A549 (cell line): ENCODE measurements around the gene BANP.

Experiments used
- BCL3 ChIP-seq: fragments of >200 bp; sonication (Bioruptor Twin); formaldehyde crosslinking; IDR thresholded peaks from 3 replicates; pipeline ENCODE4 v1.6.1; 2016
- CEBPB ChIP-seq, 2 experiments: fragments of >200 bp in 1 of 2; sonication (Bioruptor Twin) in 1 of 2; formaldehyde crosslinking in 1 of 2; IDR thresholded peaks; 2 replicates each; pipeline ENCODE4 v1.6.1; 2012 to 2016
- CTCF ChIP-seq: fragments of >200 bp; sonication (Bioruptor Twin); formaldehyde crosslinking; IDR thresholded peaks from 3 replicates; pipeline ENCODE4 v1.5.1; 2016
- ELK1 ChIP-seq: fragments of 150-350 bp; IDR thresholded peaks from 2 replicates; pipeline ENCODE4 v1.6.1; 2014; ENCODE audit warnings: low read depth, mild to moderate bottlenecking, low read length
- HOXB13 ChIP-seq: fragments of 250-450 bp; sonication (Bioruptor Pico); IDR thresholded peaks from 2 replicates; pipeline ENCODE4 v1.5.0; 2020; ENCODE audit warnings: low read depth, mild to moderate bottlenecking, moderate library complexity
- MAX ChIP-seq: IDR thresholded peaks from 2 replicates; pipeline ENCODE4 v1.6.1; 2012
- NFE2L2 ChIP-seq: fragments of 150-350 bp; conservative IDR thresholded peaks from 2 replicates; pipeline ENCODE4 v1.6.1; 2014; ENCODE audit warnings: low read length
- POLR2A ChIP-seq: IDR thresholded peaks from 2 replicates; pipeline ENCODE4 v1.6.1; 2012; ENCODE audit warnings: mild to moderate bottlenecking, low read length
- RAD21 ChIP-seq, 2 experiments: fragments of >200 bp in 1 of 2; sonication (Bioruptor Twin) in 1 of 2; formaldehyde crosslinking in 1 of 2; IDR thresholded peaks in 1 of 2; conservative IDR thresholded peaks in 1 of 2; 2 replicates in 1 of 2; 3 replicates in 1 of 2; pipeline ENCODE4 v1.6.1; 2012 to 2018; ENCODE audit warnings: inconsistent platforms in 1 of 2
- RFX5 ChIP-seq: fragments of 450-650 bp; IDR thresholded peaks from 2 replicates; pipeline ENCODE4 v1.7.1; 2014; ENCODE audit warnings: antibody characterized with exemption, mild to moderate bottlenecking, moderate library complexity
- SMC3 ChIP-seq: fragments of >200 bp; sonication (Bioruptor Twin); formaldehyde crosslinking; IDR thresholded peaks from 3 replicates; pipeline ENCODE4 v1.6.1; 2018; ENCODE audit warnings: inconsistent platforms
- TP53 ChIP-seq: fragments of 250-450 bp; sonication (Bioruptor Pico); IDR thresholded peaks from 2 replicates; pipeline ENCODE4 v1.5.0; 2021; ENCODE audit warnings: mild to moderate bottlenecking, moderate library complexity
- TF ChIP-seq, protein P1 (sequence below): fragments of >200 bp; sonication (Bioruptor Twin); formaldehyde crosslinking; IDR thresholded peaks from 2 replicates; pipeline ENCODE4 v1.6.1; 2016

GRCh38 chr16:88073201-88073721 is 122.0 kb downstream of the BANP start:
- TF ChIP-seq POLR2A (no peak), TP53 (CRISPR knock-in tag) (no peak), NFE2L2 (no peak), CTCF (no peak), SMC3 (no peak), CEBPB (IDR thresholded peaks at IDR 0.05) (no peak), MAX (no peak), ELK1 (no peak), RFX5 (no peak), HOXB13 (CRISPR knock-in tag) (no peak), RAD21 (conservative IDR thresholded peaks at IDR 0.05 in 1 of 2, IDR thresholded peaks at IDR 0.05 in 1 of 2) (no peak), BCL3 (no peak)
- TF ChIP-seq, protein P1, sequence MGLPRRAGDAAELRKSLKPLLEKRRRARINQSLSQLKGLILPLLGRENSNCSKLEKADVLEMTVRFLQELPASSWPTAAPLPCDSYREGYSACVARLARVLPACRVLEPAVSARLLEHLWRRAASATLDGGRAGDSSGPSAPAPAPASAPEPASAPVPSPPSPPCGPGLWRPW = no peak
